Stimulated activated CD8-positive, alpha-beta memory T cell treated with anti-CD3 and anti-CD28 coated beads, Interleukin-2, amount 100 ng/mL, for 1 hour (primary cell): ENCODE data around the gene LINC01488.

Experiments
- DNase-seq, 2 donors: peaks; one replicate each; pipeline ENCODE4 v3.0.0-alpha.2; 2020; ENCODE audit warnings: low read depth in 2 of 2

LINC01488 gene

GRCh38 chr11:69481393-69481844, at the start of gene LINC01488:
Gene LINC01488, plus strand, starts transcription at chr11:69481663.
- DNase-seq, result no peak

- DNase-seq, result no peak
These were observed 49.3 kb upstream of the LINC01488 start for GRCh38 chr11:69431893-69432738.

- no peak for DNase-seq
These were observed 47.7 kb upstream of the LINC01488 start for GRCh38 chr11:69433741-69434140.

GRCh38 chr11:69434471-69434931, 47.0 kb upstream of the LINC01488 start:
- DNase-seq, result no peak

- DNase-seq, result no peak
These were observed 46.1 kb upstream of the LINC01488 start for GRCh38 chr11:69435161-69435986.

GRCh38 chr11:69436041-69436982, 45.2 kb upstream of the LINC01488 start:
- DNase-seq, result no peak

GRCh38 chr11:69437001-69437875, 44.2 kb upstream of the LINC01488 start:
- DNase-seq, result no peak

GRCh38 chr11:69437876-69438205, 43.6 kb upstream of the LINC01488 start:
- no peak for DNase-seq

GRCh38 chr11:69438286-69438920, 43.1 kb upstream of the LINC01488 start:
- no peak for DNase-seq

GRCh38 chr11:69439127-69439526, 42.3 kb upstream of the LINC01488 start:
- DNase-seq, result no peak

GRCh38 chr11:69439651-69440464, 41.6 kb upstream of the LINC01488 start:
- DNase-seq, result no peak

GRCh38 chr11:69440876-69441275, 40.6 kb upstream of the LINC01488 start:
- no peak for DNase-seq

- no peak for DNase-seq
These were observed 39.3 kb upstream of the LINC01488 start for GRCh38 chr11:69442012-69442806.

- no peak for DNase-seq
These were observed 38.7 kb upstream of the LINC01488 start for GRCh38 chr11:69442807-69443137.

GRCh38 chr11:69443138-69443967, 38.1 kb upstream of the LINC01488 start:
- peak; percentile 20 to 37 for DNase-seq

GRCh38 chr11:69443968-69444364, 37.5 kb upstream of the LINC01488 start:
- no peak for DNase-seq

- DNase-seq, result no peak
These were observed 36.9 kb upstream of the LINC01488 start for GRCh38 chr11:69444381-69445130.
